Medulla oblongata (tissue), 1 donor: ENCODE data around the gene TDRD6.
"Not testable (repeated sequence)": the region's sequence is repeated elsewhere in the genome, so short reads cannot be mapped to it uniquely, and the experiment has no call there.

Source experiments
- DNase-seq: peaks from one replicate; pipeline ENCODE4 v3.0.0-alpha.2; 2015; ENCODE audit errors: extremely low spot score

The TDRD6 gene

GRCh38 chr6:46687619-46688097 lies at the start of gene TDRD6:
TSS of gene TDRD6 (plus strand) at chr6:46687885. CDS start at chr6:46688129, 244 bp downstream.
- no peak for DNase-seq

GRCh38 chr6:46637933-46638332 lies 49.8 kb upstream of the TDRD6 start:
- DNase-seq, result no peak

- no peak for DNase-seq
Measured at GRCh38 chr6:46638650-46639049, 49.0 kb upstream of the TDRD6 start.

- no peak for DNase-seq
Measured at GRCh38 chr6:46642928-46643751, 44.5 kb upstream of the TDRD6 start.

GRCh38 chr6:46645265-46645664 lies 42.4 kb upstream of the TDRD6 start:
- no peak for DNase-seq

GRCh38 chr6:46648108-46648507 lies 39.6 kb upstream of the TDRD6 start:
- DNase-seq, result not testable (repeated sequence)

GRCh38 chr6:46648869-46649492 lies 38.7 kb upstream of the TDRD6 start:
- no peak for DNase-seq

GRCh38 chr6:46651006-46651405 lies 36.7 kb upstream of the TDRD6 start:
- no peak for DNase-seq

- no peak for DNase-seq
Measured at GRCh38 chr6:46651816-46652215, 35.9 kb upstream of the TDRD6 start.

- no peak for DNase-seq
Measured at GRCh38 chr6:46652232-46652602, 35.5 kb upstream of the TDRD6 start.

GRCh38 chr6:46652603-46653438 lies 34.9 kb upstream of the TDRD6 start, which contains the start of the genes CYP39A1 and SLC25A27:
TSS of gene CYP39A1 (minus strand) at chr6:46652818. CDS start at chr6:46652582, 236 bp downstream.
TSS of gene SLC25A27 (plus strand) at chr6:46652975. CDS start at chr6:46653193, 218 bp downstream.
- peak; percentile 96 for DNase-seq

GRCh38 chr6:46653439-46654195 lies 34.1 kb upstream of the TDRD6 start:
- DNase-seq, result peak; percentile 51

GRCh38 chr6:46655803-46656202 lies 31.9 kb upstream of the TDRD6 start:
- DNase-seq, result peak; percentile 30

- DNase-seq, result no peak
Measured at GRCh38 chr6:46657642-46658041, 30.0 kb upstream of the TDRD6 start.

GRCh38 chr6:46661483-46661882 lies 26.2 kb upstream of the TDRD6 start:
- DNase-seq, result no peak

- no peak for DNase-seq
Measured at GRCh38 chr6:46667377-46667776, 20.3 kb upstream of the TDRD6 start.

GRCh38 chr6:46674410-46674809 lies 13.3 kb upstream of the TDRD6 start:
- peak; percentile 13 for DNase-seq

- DNase-seq, result no peak
Measured at GRCh38 chr6:46676604-46677313, 10.9 kb upstream of the TDRD6 start.

GRCh38 chr6:46677314-46677654 lies 10.4 kb upstream of the TDRD6 start:
- DNase-seq, result no peak

GRCh38 chr6:46684771-46685170 lies 2.9 kb upstream of the TDRD6 start:
- DNase-seq, result no peak
